Measurements from ENCODE around the gene NDN. TPM values are rescaled to one million over a fixed set of nuclear protein-coding genes. Genes with fewer than 3 reads are reported as not detected.

The NDN gene
- total and polyA plus RNA-seq, 2 of the 4 experiments (the other 2 are of a cell fraction) = 40.1 to 72.4 TPM

- intact Hi-C loops (cut with micrococcal nuclease) = loop anchor here (1.0 to 10.0 kb wide), 4 partner anchors 215 to 1862 kb away; no protein-coding TSS in a partner anchor
- H2BK20ac ChIP-seq (ENCODE audit: low read depth, low read length) = no peak overlapping the region
- no peak overlapping the region for H3K27ac ChIP-seq (ENCODE audit: insufficient read depth, low read length)
- H3K36me3 ChIP-seq (ENCODE audit: control insufficient read depth, insufficient read depth, low read length) = no peaks in the 10 kb centered on the region
- H2BK120ac ChIP-seq (ENCODE audit: low read depth, low read length) = no peak overlapping the region
- BruUV-seq (replicated peaks) = no TSS peak
- ATAC-seq (ENCODE audit: low read depth) (peak; percentile 94), DNase-seq (peak; percentile 51)
- no peak overlapping the region for H2BK15ac ChIP-seq (ENCODE audit: low read depth, low read length)
- POLR2A ChIA-PET (ENCODE audit: unreplicated experiment) = no interaction called here
- no peak overlapping the region for H3K56ac ChIP-seq (ENCODE audit: extremely low read depth, insufficient read depth, low read length)
- H3K14ac ChIP-seq (replicated peaks; ENCODE audit: low read depth, low read length) = no peak overlapping the region
- H3K4me2 ChIP-seq (ENCODE audit: low read depth, low read length) = no peak overlapping the region; the same call in 1 of the 2 replicates
- no peak overlapping the region for H3K23ac ChIP-seq (ENCODE audit: low read depth, low read length)
- peaks cover 2% of the 10 kb centered on the region; the same call in 1 of the 2 replicates for H3K9me3 ChIP-seq (ENCODE audit: control insufficient read depth, insufficient read depth, low read length)
- H4K5ac ChIP-seq (ENCODE audit: low read depth, low read length) = no peak overlapping the region
- no peak overlapping the region for H4K91ac ChIP-seq (ENCODE audit: insufficient read depth, low read depth, low read length)
- H3K9me1 ChIP-seq (ENCODE audit: insufficient read depth, low read length) = no peaks in the 10 kb centered on the region
- TF ChIP-seq, protein P1, sequence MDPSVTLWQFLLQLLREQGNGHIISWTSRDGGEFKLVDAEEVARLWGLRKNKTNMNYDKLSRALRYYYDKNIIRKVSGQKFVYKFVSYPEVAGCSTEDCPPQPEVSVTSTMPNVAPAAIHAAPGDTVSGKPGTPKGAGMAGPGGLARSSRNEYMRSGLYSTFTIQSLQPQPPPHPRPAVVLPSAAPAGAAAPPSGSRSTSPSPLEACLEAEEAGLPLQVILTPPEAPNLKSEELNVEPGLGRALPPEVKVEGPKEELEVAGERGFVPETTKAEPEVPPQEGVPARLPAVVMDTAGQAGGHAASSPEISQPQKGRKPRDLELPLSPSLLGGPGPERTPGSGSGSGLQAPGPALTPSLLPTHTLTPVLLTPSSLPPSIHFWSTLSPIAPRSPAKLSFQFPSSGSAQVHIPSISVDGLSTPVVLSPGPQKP (IDR thresholded peaks at IDR 0.05; ENCODE audit: borderline replicate concordance, low read depth, low read length) = no peak
- TF ChIP-seq SMC3 (IDR thresholded peaks at IDR 0.05; ENCODE audit: low read depth, low read length) (peak; percentile 37), POLR2A (IDR thresholded peaks at IDR 0.05; ENCODE audit: low read depth, low read length) (no peak), MAZ (IDR thresholded peaks at IDR 0.05; ENCODE audit: borderline replicate concordance, low read depth, low read length) (no peak), CTCF (conservative IDR thresholded peaks at IDR 0.05; ENCODE audit: low read depth, low read length) (peak; percentile 81), RAD21 (IDR thresholded peaks at IDR 0.05; ENCODE audit: low read length) (peak; percentile 80)
- H2AFZ ChIP-seq (replicated peaks; ENCODE audit: low read length, poor library complexity) = no peak overlapping the region
- H3K9ac ChIP-seq (ENCODE audit: low read depth, low read length) = no peak overlapping the region
- H4K8ac ChIP-seq (ENCODE audit: low read depth in 2 of 2, low read length in 2 of 2) = no peak overlapping the region
- CTCF ChIA-PET = interaction anchor here (0.6 kb wide), 1 partner anchor 259 kb away, joined by 3 read pairs; no protein-coding TSS in a partner anchor
- in situ Hi-C loops (cut with MboI; ENCODE audit: low sequenced_read_pairs) = loop anchor here (10.0 kb wide), 1 partner anchor 212 kb away; no protein-coding TSS in a partner anchor
- no peak overlapping the region for H2AK5ac ChIP-seq (ENCODE audit: low read depth, low read length)
- H3K27me3 ChIP-seq (ENCODE audit: control insufficient read depth, insufficient read depth, low read length) = no peaks in the 10 kb centered on the region
- H3K18ac ChIP-seq (ENCODE audit: low read depth, low read length) = no peak overlapping the region
- H4K20me1 ChIP-seq (ENCODE audit: insufficient read depth, low read length) = no peaks in the 10 kb centered on the region
- dilution Hi-C loops (cut with HindIII; ENCODE audit: low sequenced_read_pairs, unreplicated experiment) = no loop called here
- no peak overlapping the region for H2BK5ac ChIP-seq (ENCODE audit: low read depth, low read length, poor library complexity, severe bottlenecking)
- H3K4me3 ChIP-seq (ENCODE audit: insufficient read depth, low read depth, low read length) = no peak overlapping the region
- H2AK9ac ChIP-seq (replicated peaks; ENCODE audit: low read depth, low read length, poor library complexity) = no peak overlapping the region
- no peaks in the 10 kb centered on the region for H3K79me1 ChIP-seq (ENCODE audit: low read depth in 1 of 2, low read length in 2 of 2)
- no peak overlapping the region for H3K4ac ChIP-seq (ENCODE audit: low read depth, low read length)
- no CpG with 5 or more reads among the region's 13 CpGs for WGBS, 2 experiments (ENCODE audit: extremely low coverage in 2 of 2, insufficient read length in 1 of 2)
- no peaks in the 10 kb centered on the region for H3K4me1 ChIP-seq (ENCODE audit: control insufficient read depth, insufficient read depth, low read length)
These were observed 44.6 kb downstream of the NDN start for GRCh38 chr15:23642413-23643044.

All from IMR-90 (cell line).